ENCODE measurements around the gene ADGRG6.

ADGRG6 gene

GRCh38 chr6:142276256-142276655 lies 25.6 kb upstream of the ADGRG6 start:
- H3K9ac ChIP-seq (ENCODE audit: low read length) = no peak overlapping the region
- H2BK12ac ChIP-seq (ENCODE audit: low read length in 2 of 2) = no peak overlapping the region
- no peak overlapping the region for H3K4ac ChIP-seq (ENCODE audit: low read depth in 1 of 2, low read length in 2 of 2)
- no peak overlapping the region for H2BK120ac ChIP-seq (ENCODE audit: low read depth, low read length)
- 22% methylated on average over 1 of the region's 1 CpG for WGBS
- H3K9me3 ChIP-seq (ENCODE audit: control insufficient read depth, low read length) = peaks cover 4% of the 10 kb centered on the region
- no peaks in the 10 kb centered on the region for H3K27me3 ChIP-seq (ENCODE audit: control insufficient read depth in 1 of 2, insufficient read depth in 1 of 2, low read length in 2 of 2)
- H3K4me2 ChIP-seq (ENCODE audit: low read length, poor library complexity, severe bottlenecking) = no peak overlapping the region
- H3K79me1 ChIP-seq (replicated peaks; ENCODE audit: low read length, poor library complexity, severe bottlenecking) = no peaks in the 10 kb centered on the region
- no peaks in the 10 kb centered on the region for H3K4me1 ChIP-seq (ENCODE audit: control insufficient read depth, insufficient read depth, low read depth, low read length)
- no peak overlapping the region for H3K18ac ChIP-seq (ENCODE audit: low read depth in 1 of 2, low read length in 2 of 2)
- no peak overlapping the region for H2BK5ac ChIP-seq (ENCODE audit: low read depth, low read length, poor library complexity, severe bottlenecking)
- no peak overlapping the region for H3K14ac ChIP-seq (ENCODE audit: low read length in 2 of 2)
- no peak overlapping the region for H3K4me3 ChIP-seq (ENCODE audit: insufficient read depth in 1 of 2, low read depth in 1 of 2, low read length in 2 of 2)
- peak; percentile 45 for DNase-seq
- H3K23ac ChIP-seq (ENCODE audit: low read length in 2 of 2) = no peak overlapping the region
- no peak overlapping the region for H4K8ac ChIP-seq (ENCODE audit: low read length)
- no peak overlapping the region for H2AK5ac ChIP-seq (ENCODE audit: low read length, severe bottlenecking)
- H2BK15ac ChIP-seq (ENCODE audit: low read depth, poor library complexity, severe bottlenecking) = no peak overlapping the region
- no peaks in the 10 kb centered on the region for H3K36me3 ChIP-seq (ENCODE audit: control insufficient read depth in 1 of 2, insufficient read depth in 2 of 2, low read depth in 1 of 2, low read length in 2 of 2)
- H2AFZ ChIP-seq (ENCODE audit: low read depth, low read length) = no peak overlapping the region
- no peak overlapping the region for H4K91ac ChIP-seq (ENCODE audit: low read length)
- no peak overlapping the region for H3K27ac ChIP-seq (ENCODE audit: low read length, poor library complexity, severe bottlenecking)

GRCh38 chr6:142279350-142280180 lies 22.2 kb upstream of the ADGRG6 start:
- Histone ChIP-seq H3K9me3 (ENCODE audit: control insufficient read depth, low read length) (peaks cover 7% of the 10 kb centered on the region), H3K27me3 (ENCODE audit: control insufficient read depth in 1 of 2, insufficient read depth in 1 of 2, low read length in 2 of 2) (no peaks in the 10 kb centered on the region), H2BK5ac (ENCODE audit: low read depth, low read length, poor library complexity, severe bottlenecking) (no peak overlapping the region), H3K23ac (ENCODE audit: low read length in 2 of 2) (no peak overlapping the region), H3K18ac (ENCODE audit: low read depth in 1 of 2, low read length in 2 of 2) (no peak overlapping the region), H3K14ac (ENCODE audit: low read length in 2 of 2) (no peak overlapping the region), H2BK12ac (ENCODE audit: low read length in 2 of 2) (no peak overlapping the region), H3K36me3 (ENCODE audit: control insufficient read depth in 1 of 2, insufficient read depth in 2 of 2, low read depth in 1 of 2, low read length in 2 of 2) (no peaks in the 10 kb centered on the region), H4K8ac (ENCODE audit: low read length) (no peak overlapping the region), H4K91ac (ENCODE audit: low read length) (no peak overlapping the region), H3K79me1 (replicated peaks; ENCODE audit: low read length, poor library complexity, severe bottlenecking) (no peaks in the 10 kb centered on the region), H3K27ac (ENCODE audit: low read length, poor library complexity, severe bottlenecking) (no peak overlapping the region), H3K4me1 (ENCODE audit: control insufficient read depth, insufficient read depth, low read depth, low read length) (no peaks in the 10 kb centered on the region), H2BK120ac (ENCODE audit: low read depth, low read length) (no peak overlapping the region), H3K9ac (ENCODE audit: low read length) (no peak overlapping the region), H2AK5ac (ENCODE audit: low read length, severe bottlenecking) (no peak overlapping the region), H2BK15ac (ENCODE audit: low read depth, poor library complexity, severe bottlenecking) (no peak overlapping the region), H3K4me2 (ENCODE audit: low read length, poor library complexity, severe bottlenecking) (no peak overlapping the region), H3K4ac (ENCODE audit: low read depth in 1 of 2, low read length in 2 of 2) (no peak overlapping the region), H2AFZ (ENCODE audit: low read depth, low read length) (no peak overlapping the region), H3K4me3 (ENCODE audit: insufficient read depth in 1 of 2, low read depth in 1 of 2, low read length in 2 of 2) (no peak overlapping the region)
- WGBS = 79% methylated on average over 3 of the region's 5 CpGs
- DNase-seq = peak; percentile 45

DNA sequence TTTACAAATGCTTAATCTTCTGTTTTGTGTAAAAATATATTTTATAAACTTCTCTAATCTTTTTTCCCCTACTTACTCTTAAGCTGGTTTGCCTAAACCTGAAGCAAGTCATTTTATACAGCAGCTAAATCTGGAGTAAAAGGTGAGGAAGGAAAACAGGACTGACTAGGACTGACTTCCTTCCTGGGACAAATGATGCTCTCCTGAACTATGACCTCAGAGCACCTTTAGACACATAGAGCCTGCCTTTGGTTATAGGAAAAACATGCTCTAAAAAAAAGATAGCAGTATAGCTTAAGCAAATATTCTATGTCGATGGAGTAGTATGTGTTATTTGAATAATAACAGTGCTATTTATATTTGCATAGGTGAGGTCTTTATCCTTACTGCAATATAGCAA lies 21.5 kb upstream of the ADGRG6 start:
- Histone ChIP-seq H2AFZ (ENCODE audit: low read depth, low read length) (no peak overlapping the region), H3K4me1 (ENCODE audit: control insufficient read depth, insufficient read depth, low read depth, low read length) (no peaks in the 10 kb centered on the region), H3K79me1 (replicated peaks; ENCODE audit: low read length, poor library complexity, severe bottlenecking) (no peaks in the 10 kb centered on the region), H2BK12ac (ENCODE audit: low read length in 2 of 2) (no peak overlapping the region), H2AK5ac (ENCODE audit: low read length, severe bottlenecking) (no peak overlapping the region), H3K4me3 (ENCODE audit: insufficient read depth in 1 of 2, low read depth in 1 of 2, low read length in 2 of 2) (no peak overlapping the region), H4K91ac (ENCODE audit: low read length) (no peak overlapping the region), H3K9me3 (ENCODE audit: control insufficient read depth, low read length) (peaks cover 7% of the 10 kb centered on the region), H3K9ac (ENCODE audit: low read length) (no peak overlapping the region), H2BK15ac (ENCODE audit: low read depth, poor library complexity, severe bottlenecking) (no peak overlapping the region), H3K23ac (ENCODE audit: low read length in 2 of 2) (no peak overlapping the region), H3K27me3 (ENCODE audit: control insufficient read depth in 1 of 2, insufficient read depth in 1 of 2, low read length in 2 of 2) (no peaks in the 10 kb centered on the region), H2BK5ac (ENCODE audit: low read depth, low read length, poor library complexity, severe bottlenecking) (no peak overlapping the region), H3K4ac (ENCODE audit: low read depth in 1 of 2, low read length in 2 of 2) (no peak overlapping the region), H3K14ac (ENCODE audit: low read length in 2 of 2) (no peak overlapping the region), H3K36me3 (ENCODE audit: control insufficient read depth in 1 of 2, insufficient read depth in 2 of 2, low read depth in 1 of 2, low read length in 2 of 2) (no peaks in the 10 kb centered on the region), H3K27ac (ENCODE audit: low read length, poor library complexity, severe bottlenecking) (no peak overlapping the region), H3K18ac (ENCODE audit: low read depth in 1 of 2, low read length in 2 of 2) (no peak overlapping the region), H2BK120ac (ENCODE audit: low read depth, low read length) (no peak overlapping the region), H3K4me2 (ENCODE audit: low read length, poor library complexity, severe bottlenecking) (no peak overlapping the region), H4K8ac (ENCODE audit: low read length) (no peak overlapping the region)
- DNase-seq = no peak
- no CpG with 5 or more reads among the region's 1 CpG for WGBS

DNA sequence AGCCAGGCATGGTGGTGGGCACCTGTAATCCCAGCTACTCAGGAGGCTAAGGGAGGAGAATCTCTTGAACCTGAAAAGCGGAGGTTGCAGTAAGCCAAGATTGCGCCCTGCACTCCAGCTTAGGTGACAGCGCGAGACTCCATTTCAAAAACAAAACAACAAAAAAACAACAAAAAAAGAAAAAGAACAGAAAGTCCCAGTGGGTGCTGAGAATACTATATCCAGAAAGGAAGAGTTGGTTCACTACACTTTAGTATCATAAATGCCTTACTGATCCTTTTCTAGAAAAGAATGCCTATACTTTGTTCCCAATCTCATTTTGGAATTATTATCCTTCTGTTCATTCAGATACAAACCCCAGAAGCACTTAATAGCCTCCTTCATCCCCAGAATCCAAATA lies 20.9 kb upstream of the ADGRG6 start:
- Histone ChIP-seq H2AFZ (ENCODE audit: low read depth, low read length) (no peak overlapping the region), H3K14ac (ENCODE audit: low read length in 2 of 2) (no peak overlapping the region), H3K27ac (ENCODE audit: low read length, poor library complexity, severe bottlenecking) (no peak overlapping the region), H3K23ac (ENCODE audit: low read length in 2 of 2) (no peak overlapping the region), H3K9me3 (ENCODE audit: control insufficient read depth, low read length) (peaks cover 7% of the 10 kb centered on the region), H2BK5ac (ENCODE audit: low read depth, low read length, poor library complexity, severe bottlenecking) (no peak overlapping the region), H2BK120ac (ENCODE audit: low read depth, low read length) (no peak overlapping the region), H3K4me1 (ENCODE audit: control insufficient read depth, insufficient read depth, low read depth, low read length) (no peaks in the 10 kb centered on the region), H2BK15ac (ENCODE audit: low read depth, poor library complexity, severe bottlenecking) (no peak overlapping the region), H3K4me2 (ENCODE audit: low read length, poor library complexity, severe bottlenecking) (no peak overlapping the region), H2BK12ac (ENCODE audit: low read length in 2 of 2) (no peak overlapping the region), H3K4ac (ENCODE audit: low read depth in 1 of 2, low read length in 2 of 2) (no peak overlapping the region), H3K79me1 (replicated peaks; ENCODE audit: low read length, poor library complexity, severe bottlenecking) (no peaks in the 10 kb centered on the region), H3K4me3 (ENCODE audit: insufficient read depth in 1 of 2, low read depth in 1 of 2, low read length in 2 of 2) (no peak overlapping the region), H3K9ac (ENCODE audit: low read length) (no peak overlapping the region), H4K8ac (ENCODE audit: low read length) (no peak overlapping the region), H2AK5ac (ENCODE audit: low read length, severe bottlenecking) (no peak overlapping the region), H3K36me3 (ENCODE audit: control insufficient read depth in 1 of 2, insufficient read depth in 2 of 2, low read depth in 1 of 2, low read length in 2 of 2) (no peaks in the 10 kb centered on the region), H3K18ac (ENCODE audit: low read depth in 1 of 2, low read length in 2 of 2) (no peak overlapping the region), H4K91ac (ENCODE audit: low read length) (no peak overlapping the region), H3K27me3 (ENCODE audit: control insufficient read depth in 1 of 2, insufficient read depth in 1 of 2, low read length in 2 of 2) (no peaks in the 10 kb centered on the region)
- no peak for DNase-seq
- no CpG with 5 or more reads among the region's 4 CpGs for WGBS
